GM18951 (cell line): ENCODE data around the gene KATNAL1.
"Not testable (repeated sequence)": the region's sequence is repeated elsewhere in the genome, so short reads cannot be mapped to it uniquely, and the experiment has no call there.

Experiments
- POLR2A ChIP-seq: IDR thresholded peaks from 4 replicates; pipeline ENCODE4 v1.6.1; 2011; ENCODE audit warnings: mild to moderate bottlenecking; ENCODE audit not compliant: insufficient read length, insufficient read depth; ENCODE audit errors: extremely low read depth
- in situ Hi-C: fragments of 300-500 bp; cut with MboI; formaldehyde crosslinking; loops from one replicate; pipeline ENCODE4 v1.12.0; 2022; ENCODE audit warnings: low sequenced_read_pairs, mixed read lengths, inconsistent platforms; ENCODE audit not compliant: unreplicated experiment

The KATNAL1 gene

GRCh38 chr13:30295116-30295515 lies 12.2 kb downstream of the KATNAL1 start:
- in situ Hi-C loops: no loop called here

GRCh38 chr13:30294004-30294403 lies 13.3 kb downstream of the KATNAL1 start:
- TF ChIP-seq POLR2A: no peak
- in situ Hi-C loops: no loop called here

More at GRCh38 chr13:30295116-30295515, 12.2 kb downstream of the KATNAL1 start:
- TF ChIP-seq POLR2A: no peak

GRCh38 chr13:30292325-30292724 lies 15.0 kb downstream of the KATNAL1 start:
- in situ Hi-C loops: no loop called here

GRCh38 chr13:30290812-30291436 lies 16.4 kb downstream of the KATNAL1 start:
- in situ Hi-C loops: no loop called here
- no peak for TF ChIP-seq POLR2A

More at GRCh38 chr13:30292325-30292724, 15.0 kb downstream of the KATNAL1 start:
- TF ChIP-seq POLR2A: no peak

GRCh38 chr13:30289533-30289932 lies 17.8 kb downstream of the KATNAL1 start:
- no peak for TF ChIP-seq POLR2A
- in situ Hi-C loops: no loop called here

DNA sequence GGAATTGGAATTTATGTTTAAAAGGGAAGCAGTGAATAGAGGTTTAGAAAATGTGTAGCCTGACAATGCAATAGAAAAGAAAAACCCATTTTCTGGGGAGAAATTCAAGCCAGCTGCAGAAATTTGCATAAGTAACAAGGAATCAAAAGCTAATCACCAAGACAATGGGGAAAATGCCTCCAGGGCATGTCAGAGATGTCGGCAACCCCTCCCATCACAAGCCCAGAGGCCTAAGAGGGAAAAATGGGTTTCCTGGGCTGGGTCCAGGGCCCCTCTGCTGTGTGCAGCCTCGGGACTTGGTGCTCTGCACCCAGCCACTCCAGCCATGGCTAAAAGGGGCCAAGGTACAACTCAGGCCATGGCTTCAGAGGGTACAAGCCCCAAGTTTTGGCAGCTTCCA lies 21.3 kb downstream of the KATNAL1 start:
- in situ Hi-C loops: not testable (repeated sequence)

DNA sequence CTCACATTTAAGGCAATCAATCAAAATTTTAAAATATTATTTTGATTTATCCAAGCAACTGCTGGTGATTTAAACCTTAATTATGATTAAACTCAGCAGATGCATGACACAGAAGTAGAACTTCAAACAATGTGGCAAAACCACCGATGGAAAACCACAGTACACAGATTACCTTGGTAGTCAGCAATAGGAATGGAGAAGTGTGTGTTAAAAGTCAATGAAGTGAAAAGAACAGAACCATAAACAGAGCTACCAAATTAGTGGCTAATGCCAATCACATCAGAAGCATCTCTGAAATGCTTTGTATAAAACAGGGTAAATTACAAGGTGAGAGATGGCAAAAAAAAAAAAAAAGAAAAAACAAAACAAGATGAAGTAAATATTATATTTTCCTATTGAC lies 31.2 kb downstream of the KATNAL1 start:
- in situ Hi-C loops: no loop called here
- no peak for TF ChIP-seq POLR2A

- TF ChIP-seq POLR2A: no peak
- in situ Hi-C loops: no loop called here
Measured at GRCh38 chr13:30274083-30274482, 33.3 kb downstream of the KATNAL1 start.

DNA sequence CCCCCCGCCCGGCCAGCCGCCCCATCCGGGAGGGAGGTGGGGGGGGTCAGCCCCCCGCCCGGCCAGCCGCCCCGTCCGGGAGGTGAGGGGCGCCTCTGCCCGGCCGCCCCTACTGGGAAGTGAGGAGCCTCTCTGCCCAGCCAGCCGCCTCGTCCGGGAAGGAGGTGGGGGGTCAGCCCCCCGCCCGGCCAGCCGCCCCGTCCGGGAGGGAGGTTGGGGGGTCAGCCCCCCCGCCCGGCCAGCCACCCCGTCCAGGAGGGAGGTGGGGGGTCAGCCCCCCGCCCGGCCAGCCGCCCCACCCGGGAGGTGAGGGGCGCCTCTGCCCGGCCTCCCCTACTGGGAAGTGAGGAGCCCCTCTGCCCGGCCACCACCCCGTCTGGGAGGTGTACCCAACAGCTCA lies 37.3 kb downstream of the KATNAL1 start:
- in situ Hi-C loops: not testable (repeated sequence)

- no peak for TF ChIP-seq POLR2A
- in situ Hi-C loops: no loop called here
Measured at GRCh38 chr13:30268673-30269072, 38.7 kb downstream of the KATNAL1 start.

DNA sequence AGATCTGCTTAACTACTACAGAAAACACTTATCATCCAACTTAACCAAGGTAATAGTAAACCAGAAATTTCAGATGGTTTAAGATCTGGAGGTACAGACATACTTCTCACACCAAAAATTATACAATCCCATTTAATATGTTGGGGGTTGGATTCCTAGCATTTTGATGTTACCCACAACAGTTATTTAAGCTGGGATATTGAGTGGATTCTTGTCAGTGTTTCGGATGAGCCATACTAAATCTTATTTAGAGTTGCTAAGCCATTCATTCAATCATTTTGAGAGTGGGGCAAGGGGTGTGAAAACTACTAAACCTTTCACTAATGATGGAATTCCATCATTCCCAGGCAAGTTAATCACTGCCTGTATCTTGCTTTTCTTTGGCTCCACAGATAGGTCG lies 40.6 kb downstream of the KATNAL1 start:
- TF ChIP-seq POLR2A: no peak
- in situ Hi-C loops: no loop called here

- in situ Hi-C loops: not testable (repeated sequence)
Measured at GRCh38 chr13:30259149-30259733, 48.1 kb downstream of the KATNAL1 start.

DNA sequence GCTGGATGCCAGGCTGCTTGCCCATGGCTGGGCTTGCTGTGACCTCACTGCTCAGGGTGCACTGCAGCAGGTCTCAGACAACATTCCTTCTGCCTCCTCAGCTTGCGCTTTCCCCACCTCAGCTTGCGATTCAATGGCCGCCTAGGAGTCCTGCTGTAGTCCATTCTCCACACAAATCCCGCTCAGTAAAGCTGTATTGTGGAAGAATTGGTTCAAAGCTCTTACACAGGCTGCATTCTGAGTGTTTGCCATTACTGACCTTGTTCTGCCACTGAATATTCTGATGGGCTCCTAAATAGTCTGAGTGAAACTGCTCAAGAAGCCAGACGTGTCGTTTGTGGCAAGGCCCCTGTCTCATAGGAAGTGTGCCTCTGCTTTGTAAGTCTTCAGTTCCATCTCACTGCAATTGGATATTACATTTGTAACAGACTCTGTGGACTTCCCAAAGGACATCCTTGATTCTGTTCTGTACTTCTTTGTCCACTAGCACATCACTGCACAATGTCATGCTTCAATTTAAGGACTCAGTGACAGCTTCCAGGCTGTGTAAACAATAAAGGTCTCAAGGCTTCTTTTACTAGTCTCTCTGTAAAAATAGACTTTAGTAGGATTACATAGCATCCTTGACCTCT lies 49.8 kb downstream of the KATNAL1 start:
- in situ Hi-C loops: no loop called here
- no peak for TF ChIP-seq POLR2A

- TF ChIP-seq POLR2A: no peak
- in situ Hi-C loops: no loop called here
Measured at GRCh38 chr13:30256713-30257467, 50.5 kb downstream of the KATNAL1 start.
